ENCODE results near the gene RNU5B-1.
"Not testable (repeated sequence)": the region's sequence is repeated elsewhere in the genome, so short reads cannot be mapped to it uniquely, and the experiment has no call there.

The RNU5B-1 gene

DNA sequence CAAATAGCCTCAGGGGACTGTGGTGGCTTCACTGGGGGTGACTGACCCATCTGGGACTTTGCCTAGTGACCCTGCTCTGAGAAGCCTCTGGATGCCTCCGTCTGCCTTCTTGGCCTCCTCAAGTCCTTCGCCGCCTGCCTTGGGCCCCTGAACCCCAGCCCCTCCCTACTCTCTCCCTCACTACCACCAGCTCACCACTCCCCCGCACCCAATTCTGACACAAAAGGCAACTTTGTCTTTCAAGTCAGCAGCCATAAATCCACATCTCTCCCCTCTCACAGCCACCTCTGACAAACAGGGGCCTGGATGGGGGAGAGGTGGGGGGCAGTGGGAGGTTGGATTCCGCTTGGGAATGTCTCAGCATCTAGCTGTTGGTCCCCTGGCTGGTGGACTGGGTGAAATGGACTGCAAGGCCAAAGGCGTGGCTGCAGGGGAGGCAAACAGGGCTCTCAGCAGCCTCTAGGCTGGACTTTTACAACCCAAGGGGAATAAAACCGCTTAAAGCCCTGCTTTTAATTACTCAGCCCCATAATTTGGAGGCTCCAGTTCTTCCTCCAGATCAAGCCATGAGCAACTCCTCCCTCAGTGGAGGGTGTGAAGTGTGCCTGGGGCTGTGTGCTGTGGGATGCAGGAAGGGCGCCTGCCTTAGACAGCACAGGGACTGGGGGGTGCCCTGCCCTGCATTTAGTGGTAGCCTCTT lies 39.9 kb downstream of the RNU5B-1 start:
- no peak for DNase-seq

- DNase-seq = no peak
These were observed 40.4 kb downstream of the RNU5B-1 start for GRCh38 chr15:65344914-65345275.

GRCh38 chr15:65346856-65347598 lies 42.5 kb downstream of the RNU5B-1 start:
- no peak for DNase-seq

DNA sequence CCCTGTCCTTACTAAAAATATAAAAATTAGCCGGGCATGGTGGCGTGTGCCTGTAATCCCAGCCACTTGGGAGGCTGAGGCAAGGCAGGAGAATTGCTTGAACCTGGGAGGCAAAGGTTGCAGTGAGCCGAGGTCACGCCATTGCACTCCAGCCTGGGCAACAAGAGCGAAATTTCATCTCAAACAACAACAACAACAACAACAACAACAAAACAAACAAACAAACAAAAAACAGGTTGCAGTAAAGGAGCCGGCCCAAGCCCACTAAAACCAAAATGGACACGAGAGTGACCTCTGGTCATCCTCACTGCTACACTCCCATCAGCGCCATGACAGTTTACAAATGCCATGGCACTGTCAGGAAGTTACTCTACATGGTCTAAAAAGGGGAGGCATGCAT lies 43.3 kb downstream of the RNU5B-1 start:
- DNase-seq = not testable (repeated sequence)

DNA sequence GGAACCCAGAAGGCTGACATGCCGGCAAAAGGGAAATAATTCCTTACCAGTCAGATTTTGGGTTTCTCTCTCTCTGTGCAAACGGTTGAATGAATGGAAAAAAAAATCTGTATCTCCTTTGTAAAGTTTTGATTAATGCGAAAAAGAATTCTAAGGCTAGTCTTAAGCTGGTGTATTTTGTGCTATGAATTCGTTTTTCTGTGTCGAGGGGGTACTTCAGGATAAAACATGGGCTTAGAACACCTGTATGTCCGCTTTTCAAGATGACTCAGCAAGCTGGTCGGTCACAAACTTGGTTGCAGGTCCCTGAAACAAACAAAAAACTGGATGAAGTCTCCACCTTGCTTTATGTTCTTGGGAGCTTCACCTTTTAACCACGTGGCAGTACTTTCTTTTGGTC lies 44.9 kb downstream of the RNU5B-1 start:
- no peak for DNase-seq

DNA sequence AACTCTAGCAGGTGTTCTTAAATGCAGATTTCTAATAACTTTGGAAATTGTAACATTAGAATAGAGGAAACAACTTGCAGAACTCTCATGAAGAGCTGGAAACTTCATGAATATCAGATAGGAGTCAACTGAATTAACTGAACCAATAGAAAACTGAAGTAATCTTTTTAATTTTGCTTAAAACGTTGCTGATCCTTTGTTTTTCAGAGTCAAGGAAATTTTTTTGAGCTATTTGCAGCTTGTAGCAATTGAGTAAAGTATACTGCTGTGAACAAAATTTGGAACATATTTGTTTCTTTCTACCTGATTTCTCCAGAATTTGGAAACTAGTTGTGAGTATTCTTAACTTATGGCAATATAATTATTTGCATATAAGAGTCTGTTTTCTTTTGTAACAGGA lies 47.5 kb downstream of the RNU5B-1 start:
- not testable (repeated sequence) for DNase-seq

Data from C1 segment of cervical spinal cord (tissue), 14 donors.